Right lobe of liver (tissue), 6 donors: ENCODE results near the gene TCEA3. TPM values are rescaled to one million over a fixed set of nuclear protein-coding genes. Genes with fewer than 3 reads are reported as not detected.

Source experiments
- ATAC-seq, 4 donors: fragments of 200-7000 bp; cut with Tn5 transposase; one replicate each; pipeline ENCODE4 v1.9.1; 2020; ENCODE audit warnings: mild to moderate bottlenecking in 4 of 4, moderate library complexity in 4 of 4
- DNase-seq, 3 donors: peaks; one replicate each; pipeline ENCODE4 v3.0.0-alpha.2; 2020
- H3K27ac ChIP-seq, 3 donors: fragments of 200-600 bp; one replicate each; pipeline ENCODE4 v1.8.0; 2022
- H3K27me3 ChIP-seq, 2 donors: fragments of 200-600 bp; one replicate each; pipeline ENCODE4 v1.8.0; 2022
- H3K36me3 ChIP-seq, 4 donors: fragments of 200-600 bp; sonication (generic) in 1 of 4; one replicate each; pipeline versions ENCODE4 v1.5.1 to v1.8.0; 2017 to 2022; ENCODE audit warnings: control low read depth in 1 of 4
- H3K4me1 ChIP-seq, 4 donors: fragments of 200-600 bp; sonication (generic) in 1 of 4; one replicate each; pipeline versions ENCODE4 v1.5.1 to v1.8.0; 2017 to 2022; ENCODE audit warnings: control low read depth in 1 of 4
- H3K4me3 ChIP-seq, 3 donors: fragments of 200-600 bp; one replicate each; pipeline ENCODE4 v1.8.0; 2022
- H3K9me3 ChIP-seq, 4 donors: fragments of 200-600 bp; sonication (generic) in 1 of 4; one replicate each; pipeline versions ENCODE4 v1.5.1 to v1.8.0; 2017 to 2022; ENCODE audit warnings: control low read depth in 1 of 4
- CTCF ChIP-seq, 4 donors: fragments of 200-600 bp in 3 of 4; fragments of 450-650 bp in 1 of 4; IDR thresholded peaks; one replicate each; pipeline versions ENCODE4 v1.5.1 to v1.8.0; 2016 to 2022; ENCODE audit warnings: antibody characterized with exemption in 4 of 4, mild to moderate bottlenecking in 2 of 4
- POLR2A ChIP-seq: fragments of 450-650 bp; IDR thresholded peaks from one replicate; pipeline ENCODE4 v1.6.1; 2017; ENCODE audit warnings: antibody characterized with exemption, mild to moderate bottlenecking
- WGBS: methylation state at CpG from one replicate; pipeline ENCODE4 v1.1.6; 2018; ENCODE audit warnings: low coverage, low lambda C conversion rate; ENCODE audit not compliant: insufficient coverage; ENCODE audit errors: missing lambda C conversion rate; 5-methylcytosine and 5-hydroxymethylcytosine counted together
- intact Hi-C, 2 donors: fragments of 100-400 bp; cut with DNase I; formaldehyde crosslinking; loops; one replicate each; pipeline versions ENCODE4 v1.11.2 to v1.14.1; 2022
- total RNA-seq, 6 experiments: library from RNA; depleted of rRNA in 2 of 6; stranded (reverse); fragments of >200 nt in 2 of 6; fragmentation: NEBNext Ultra II Directional in 3 of 6; extraction: Animal tissue kit (Norgen Biotek cat#: 25700) in 3 of 6; gene quantifications; one replicate each; pipeline versions ENCODE4 v1.1.0 to v1.2.4, GENCODE V29; 2016 to 2023
- donor health status: DM: no; HTN: yes; CAD: no.
- donor health status: DM: no; HTN: no; CAD: no.
- donor health status: DM: no; HTN: no; CAD: no.
- donor health status: DM: no; HTN: yes; CAD: no.
- donor health status: DM: no; HTN: yes; CAD: no.

TCEA3 gene
- total RNA-seq, 6 experiments from 2014 or later: 53.3 to 94.0 (median 63.2) TPM

- Histone ChIP-seq H3K9me3 (peaks cover 0 to 19% (median 7%) of the 10 kb centered on the region in 4 donors), H3K4me1 (no peaks in the 10 kb centered on the region), H3K27me3 (no peaks in the 10 kb centered on the region), H3K36me3 (no peaks in the 10 kb centered on the region), H3K4me3 (no peak overlapping the region), H3K27ac (no peak overlapping the region)
- WGBS: 88% methylated on average over 8 of the region's 8 CpGs
- ATAC-seq (no peak), DNase-seq (no peak)
- no peak for TF ChIP-seq CTCF (IDR thresholded peaks at IDR 0.05)
- TF ChIP-seq POLR2A: no peak
- intact Hi-C loops: no loop called here
These were observed 67.9 kb downstream of the TCEA3 start for GRCh38 chr1:23356471-23357137.

GRCh38 chr1:23354245-23354644 lies 70.3 kb downstream of the TCEA3 start:
- DNase-seq (no peak), ATAC-seq (no peak)
- Histone ChIP-seq H3K36me3 (no peaks in the 10 kb centered on the region), H3K4me1 (no peaks in the 10 kb centered on the region), H3K27me3 (no peaks in the 10 kb centered on the region), H3K9me3 (no peaks in the 10 kb centered on the region), H3K27ac (no peak overlapping the region), H3K4me3 (no peak overlapping the region)
- TF ChIP-seq CTCF (IDR thresholded peaks at IDR 0.05) (no peak), POLR2A (no peak)
- 35% methylated on average over 3 of the region's 3 CpGs for WGBS
- intact Hi-C loops: no loop called here

GRCh38 chr1:23352096-23352695 lies 72.4 kb downstream of the TCEA3 start:
- Histone ChIP-seq H3K36me3 (no peaks in the 10 kb centered on the region), H3K4me3 (no peak overlapping the region), H3K4me1 (no peaks in the 10 kb centered on the region), H3K9me3 (no peaks in the 10 kb centered on the region), H3K27me3 (no peaks in the 10 kb centered on the region), H3K27ac (no peak overlapping the region)
- intact Hi-C loops: no loop called here
- no peak for DNase-seq
- ATAC-seq: no peak
- WGBS: no CpG with 5 or more reads among the region's 1 CpG
- TF ChIP-seq CTCF (IDR thresholded peaks at IDR 0.05) (no peak), POLR2A (no peak)

GRCh38 chr1:23345920-23346319 lies 78.6 kb downstream of the TCEA3 start:
- ATAC-seq: no peak
- no peaks in the 10 kb centered on the region for H3K36me3 ChIP-seq
- no peak overlapping the region for H3K4me3 ChIP-seq
- peaks cover 0 to 21% (median 12%) of the 10 kb centered on the region in 4 donors for H3K4me1 ChIP-seq
- no peak for DNase-seq
- no peaks in the 10 kb centered on the region for H3K9me3 ChIP-seq
- intact Hi-C loops: no loop called here
- TF ChIP-seq POLR2A: no peak
- TF ChIP-seq CTCF (IDR thresholded peaks at IDR 0.05): no peak
- no peaks in the 10 kb centered on the region for H3K27me3 ChIP-seq
- 97% methylated on average over 4 of the region's 14 CpGs for WGBS
- no peak overlapping the region for H3K27ac ChIP-seq
